H9 (cell line): ENCODE measurements around the gene GRID2IP. TPM values are rescaled to one million over a fixed set of nuclear protein-coding genes. Genes with fewer than 3 reads are reported as not detected.

Source experiments
- DNase-seq: peaks from one replicate; pipeline ENCODE4 v3.0.0-alpha.2; 2017
- H2AFZ ChIP-seq: one replicate; pipeline ENCODE4 v1.6.1; 2013; ENCODE audit warnings: mild to moderate bottlenecking, low read length, control low read depth, moderate library complexity
- H2AK5ac ChIP-seq: 2 replicates; pipeline ENCODE4 v1.6.1; 2013; ENCODE audit warnings: low read length, control low read depth, mixed read lengths; ENCODE audit not compliant: insufficient read length
- H2BK120ac ChIP-seq: one replicate; pipeline ENCODE4 v1.6.1; 2013; ENCODE audit warnings: low read depth, mild to moderate bottlenecking, low read length, control low read depth, inconsistent platforms; ENCODE audit not compliant: poor library complexity, severe bottlenecking
- H2BK12ac ChIP-seq: 2 replicates; pipeline ENCODE4 v1.6.1; 2013; ENCODE audit warnings: low read length, control low read depth, mixed read lengths, low read depth; ENCODE audit not compliant: insufficient read length
- H2BK15ac ChIP-seq: 2 replicates; pipeline ENCODE4 v1.6.1; 2013; ENCODE audit warnings: low read depth, low read length, control low read depth
- H2BK20ac ChIP-seq: one replicate; pipeline ENCODE4 v1.6.1; 2013; ENCODE audit warnings: low read depth, mild to moderate bottlenecking, low read length, control low read depth, inconsistent platforms; ENCODE audit not compliant: poor library complexity, severe bottlenecking
- H2BK5ac ChIP-seq: 2 replicates; pipeline ENCODE4 v1.6.1; 2013; ENCODE audit warnings: low read length, control low read depth, mixed read lengths; ENCODE audit not compliant: insufficient read length
- H3K14ac ChIP-seq: 2 replicates; pipeline ENCODE4 v1.6.1; 2013; ENCODE audit warnings: low read length, control low read depth; ENCODE audit not compliant: insufficient read depth
- H3K18ac ChIP-seq: 2 replicates; pipeline ENCODE4 v1.6.1; 2013; ENCODE audit warnings: low read depth, mild to moderate bottlenecking, mixed read lengths, low read length, control low read depth; ENCODE audit not compliant: insufficient read length
- H3K23ac ChIP-seq: 2 replicates; pipeline ENCODE4 v1.6.1; 2013; ENCODE audit warnings: low read length, control low read depth, mixed read lengths, low read depth; ENCODE audit not compliant: insufficient read length
- H3K23me2 ChIP-seq: 2 replicates; pipeline ENCODE4 v1.6.1; 2013; ENCODE audit warnings: low read depth, mild to moderate bottlenecking, mixed read lengths, low read length, control low read depth; ENCODE audit not compliant: insufficient read length, poor library complexity, severe bottlenecking
- H3K27ac ChIP-seq: 2 replicates; pipeline ENCODE4 v1.5.1; 2013; ENCODE audit warnings: low read length, control low read depth, mixed read lengths, low read depth; ENCODE audit not compliant: insufficient read length
- H3K27me3 ChIP-seq: 2 replicates; pipeline ENCODE4 v1.6.1; 2013; ENCODE audit warnings: low read length, control low read depth, inconsistent platforms; ENCODE audit not compliant: insufficient read depth
- H3K4ac ChIP-seq: 2 replicates; pipeline ENCODE4 v1.6.1; 2013; ENCODE audit warnings: low read depth, mild to moderate bottlenecking, control low read depth, inconsistent platforms, low read length, moderate library complexity
- H3K4me1 ChIP-seq: 2 replicates; pipeline ENCODE4 v1.6.1; 2013; ENCODE audit warnings: low read length, control low read depth, inconsistent platforms; ENCODE audit not compliant: insufficient read depth
- H3K4me2 ChIP-seq: 2 replicates; pipeline ENCODE4 v1.6.1; 2013; ENCODE audit warnings: low read length, control low read depth, mixed read lengths; ENCODE audit not compliant: insufficient read length, insufficient read depth
- H3K56ac ChIP-seq: 2 replicates; pipeline ENCODE4 v1.6.1; 2013; ENCODE audit warnings: low read depth, mild to moderate bottlenecking, mixed read lengths, low read length, control low read depth; ENCODE audit not compliant: insufficient read length
- H3K79me1 ChIP-seq: 2 replicates; pipeline ENCODE4 v1.6.1; 2013; ENCODE audit warnings: low read depth, mild to moderate bottlenecking, moderate library complexity, low read length, control low read depth, inconsistent platforms; ENCODE audit not compliant: insufficient read depth, poor library complexity, severe bottlenecking
- H3K79me2 ChIP-seq: 2 replicates; pipeline ENCODE4 v1.6.1; 2013; ENCODE audit warnings: low read length, control low read depth, inconsistent platforms; ENCODE audit not compliant: insufficient read depth
- H3K9ac ChIP-seq: 2 replicates; pipeline ENCODE4 v1.6.1; 2013; ENCODE audit warnings: low read length, control low read depth, mixed read lengths; ENCODE audit not compliant: insufficient read length; ENCODE audit errors: extremely low read depth
- H3K9me3 ChIP-seq: one replicate; pipeline ENCODE4 v1.6.1; 2013; ENCODE audit warnings: low read depth, low read length, inconsistent platforms; ENCODE audit not compliant: control insufficient read depth
- H3T11ph ChIP-seq: one replicate; pipeline ENCODE4 v1.6.1; 2013; ENCODE audit warnings: mild to moderate bottlenecking, low read length, control low read depth, inconsistent platforms
- H4K20me1 ChIP-seq: one replicate; pipeline ENCODE4 v1.6.1; 2013; ENCODE audit not compliant: control insufficient read depth, insufficient read length, insufficient read depth
- H4K5ac ChIP-seq: 2 replicates; pipeline ENCODE4 v1.6.1; 2013; ENCODE audit warnings: low read depth, mild to moderate bottlenecking, mixed read lengths, low read length, control low read depth; ENCODE audit not compliant: insufficient read length
- H4K8ac ChIP-seq: replicated peaks from 2 replicates; pipeline ENCODE4 v1.6.1; 2013; ENCODE audit warnings: low read length, control low read depth, mixed read lengths, low read depth; ENCODE audit not compliant: insufficient read length
- H4K91ac ChIP-seq: 2 replicates; pipeline ENCODE4 v1.6.1; 2013; ENCODE audit warnings: low read depth, mild to moderate bottlenecking, moderate library complexity, mixed read lengths, low read length, control low read depth; ENCODE audit not compliant: insufficient read length
- H3K27ac Mint-ChIP-seq, 3 experiments: 2 replicates in 2 of 3; 3 replicates in 1 of 3; pipeline ENCODE4 v1.8.0; 2020 to 2021; ENCODE audit warnings: mixed read lengths in 3 of 3, mild to moderate bottlenecking in 1 of 3, moderate library complexity in 1 of 3
- H3K27me3 Mint-ChIP-seq: 2 replicates; pipeline ENCODE4 v1.8.0; 2021; ENCODE audit warnings: low read depth, mild to moderate bottlenecking, moderate library complexity, mixed read lengths
- H3K36me3 Mint-ChIP-seq, 3 experiments: 2 replicates in 2 of 3; 3 replicates in 1 of 3; pipeline ENCODE4 v1.8.0; 2020 to 2021; ENCODE audit warnings: low read depth in 3 of 3, mixed read lengths in 3 of 3; ENCODE audit not compliant: insufficient read depth in 1 of 3
- H3K4me1 Mint-ChIP-seq, 2 experiments: 2 replicates each; pipeline ENCODE4 v1.8.0; 2020; ENCODE audit warnings: mixed read lengths in 2 of 2
- H3K4me3 Mint-ChIP-seq, 2 experiments: 2 replicates in 1 of 2; 3 replicates in 1 of 2; pipeline ENCODE4 v1.8.0; 2020 to 2021; ENCODE audit warnings: mild to moderate bottlenecking in 2 of 2, mixed read lengths in 2 of 2, moderate library complexity in 1 of 2
- H3K9me3 Mint-ChIP-seq, 2 experiments: 2 replicates in 1 of 2; 3 replicates in 1 of 2; pipeline ENCODE4 v1.8.0; 2020; ENCODE audit warnings: mild to moderate bottlenecking in 2 of 2, mixed read lengths in 2 of 2, moderate library complexity in 1 of 2
- WGBS: extraction: QIAGEN DNeasy Blood & Tissue Kit; methylation state at CpG from one replicate; pipeline ENCODE4 v1.1.7; 2013; ENCODE audit warnings: missing lambda C conversion rate, low lambda C conversion rate, mixed read lengths; ENCODE audit not compliant: insufficient read length; ENCODE audit errors: extremely low coverage; 5-methylcytosine and 5-hydroxymethylcytosine counted together
- total RNA-seq: library from RNA; stranded (reverse); gene quantifications from 2 replicates; pipeline ENCODE4 v1.2.1, GENCODE V29; 2021
- TF ChIP-seq, protein P1 (sequence below): fragments of 200-600 bp; sonication (generic); conservative IDR thresholded peaks from 3 replicates; pipeline ENCODE4 v1.8.0; 2021; ENCODE audit warnings: antibody characterized with exemption, mild to moderate bottlenecking

Gene GRID2IP
- total RNA-seq, 1 experiment from 2014 or later: 1.7 TPM

DNA sequence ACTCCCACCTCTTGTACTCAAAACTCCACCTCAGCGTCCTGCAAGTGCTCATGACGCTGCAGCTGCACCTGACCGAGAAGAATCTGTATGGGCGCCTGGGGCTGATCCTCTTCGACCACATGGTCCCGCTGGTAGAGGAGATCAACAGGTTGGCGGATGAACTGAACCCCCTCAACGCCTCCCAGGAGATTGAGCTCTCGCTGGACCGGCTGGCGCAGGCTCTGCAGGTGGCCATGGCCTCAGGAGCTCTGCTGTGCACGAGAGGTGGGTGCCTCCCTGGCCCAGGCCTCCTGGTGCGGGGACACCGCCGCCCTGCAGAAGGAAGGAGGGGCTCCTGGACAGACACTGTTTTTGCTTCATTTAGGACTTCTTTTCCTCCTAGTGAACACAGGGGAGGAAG lies 48.8 kb upstream of the GRID2IP start:
- DNase-seq: no peak
- TF ChIP-seq, protein P1, sequence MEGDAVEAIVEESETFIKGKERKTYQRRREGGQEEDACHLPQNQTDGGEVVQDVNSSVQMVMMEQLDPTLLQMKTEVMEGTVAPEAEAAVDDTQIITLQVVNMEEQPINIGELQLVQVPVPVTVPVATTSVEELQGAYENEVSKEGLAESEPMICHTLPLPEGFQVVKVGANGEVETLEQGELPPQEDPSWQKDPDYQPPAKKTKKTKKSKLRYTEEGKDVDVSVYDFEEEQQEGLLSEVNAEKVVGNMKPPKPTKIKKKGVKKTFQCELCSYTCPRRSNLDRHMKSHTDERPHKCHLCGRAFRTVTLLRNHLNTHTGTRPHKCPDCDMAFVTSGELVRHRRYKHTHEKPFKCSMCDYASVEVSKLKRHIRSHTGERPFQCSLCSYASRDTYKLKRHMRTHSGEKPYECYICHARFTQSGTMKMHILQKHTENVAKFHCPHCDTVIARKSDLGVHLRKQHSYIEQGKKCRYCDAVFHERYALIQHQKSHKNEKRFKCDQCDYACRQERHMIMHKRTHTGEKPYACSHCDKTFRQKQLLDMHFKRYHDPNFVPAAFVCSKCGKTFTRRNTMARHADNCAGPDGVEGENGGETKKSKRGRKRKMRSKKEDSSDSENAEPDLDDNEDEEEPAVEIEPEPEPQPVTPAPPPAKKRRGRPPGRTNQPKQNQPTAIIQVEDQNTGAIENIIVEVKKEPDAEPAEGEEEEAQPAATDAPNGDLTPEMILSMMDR: no peak
- no peak overlapping the region for H3K18ac ChIP-seq
- no peak overlapping the region for H3K27ac ChIP-seq
- Mint-ChIP-seq H3K27me3 (no peaks in the 10 kb centered on the region), H3K4me1 (no peaks in the 10 kb centered on the region), H3K4me3 (no peak overlapping the region), H3K27ac (no peak overlapping the region; a peak in 1 of 7 replicates), H3K36me3 (peaks cover 19 to 80% (median 69%) of the 10 kb centered on the region in 3 experiments; a peak in 6 of 7 replicates), H3K9me3 (no peaks in the 10 kb centered on the region)
- no peak overlapping the region for H3T11ph ChIP-seq
- H4K5ac ChIP-seq: no peak overlapping the region
- H2BK5ac ChIP-seq: no peak overlapping the region
- H3K4me2 ChIP-seq: no peak overlapping the region
- no peak overlapping the region for H4K8ac ChIP-seq
- no peak overlapping the region for H3K14ac ChIP-seq
- no peak overlapping the region for H2AFZ ChIP-seq
- H3K4me1 ChIP-seq: no peaks in the 10 kb centered on the region
- no peaks in the 10 kb centered on the region for H4K20me1 ChIP-seq
- H2BK20ac ChIP-seq: no peak overlapping the region
- no peaks in the 10 kb centered on the region for H3K27me3 ChIP-seq
- H3K79me2 ChIP-seq: no peaks in the 10 kb centered on the region
- WGBS: no CpG with 5 or more reads among the region's 15 CpGs
- H3K9me3 ChIP-seq: no peaks in the 10 kb centered on the region
- no peak overlapping the region for H3K56ac ChIP-seq
- no peak overlapping the region for H2BK15ac ChIP-seq
- no peak overlapping the region for H3K4ac ChIP-seq
- H4K91ac ChIP-seq: no peak overlapping the region
- H3K23me2 ChIP-seq: no peaks in the 10 kb centered on the region
- no peaks in the 10 kb centered on the region for H3K79me1 ChIP-seq
- H2AK5ac ChIP-seq: no peak overlapping the region
- no peak overlapping the region for H3K9ac ChIP-seq
- H2BK12ac ChIP-seq: no peak overlapping the region
- H3K23ac ChIP-seq: no peak overlapping the region
- no peak overlapping the region for H2BK120ac ChIP-seq
